H1 (cell line): ENCODE data around the gene SURF4. TPM values are rescaled to one million over a fixed set of nuclear protein-coding genes. Genes with fewer than 3 reads are reported as not detected.
A peak's percentile ranks its signal among the peaks of the same experiment; 100 is the strongest.

Source experiments
- CTCF ChIA-PET: fragments of 300-600 bp; sonication (Branson Sonifier 250); formaldehyde crosslinking; loops from one replicate; lab custom pipeline; 2021; ENCODE audit not compliant: partially characterized antibody; lab: Charles Lee
- POLR2A ChIA-PET: fragments of 300-600 bp; sonication (Branson Sonifier 250); formaldehyde crosslinking; loops from one replicate; lab custom pipeline; 2021; ENCODE audit warnings: inconsistent platforms; ENCODE audit not compliant: partially characterized antibody; lab: Charles Lee
- DNase-seq, 2 experiments: peaks; one replicate each; pipeline versions ENCODE4 v3.0.0 to v3.0.0-alpha.2; 2010 to 2022; ENCODE audit warnings: low spot score in 2 of 2, low read depth in 1 of 2, mixed read lengths in 1 of 2
- FAIRE-seq: peaks from 2 replicates; lab custom pipeline; 2011; peaks lifted over from hg19 to GRCh38; lab: Jason Lieb, UNC
- H2AFZ ChIP-seq: 2 replicates; pipeline ENCODE4 v1.8.1; 2012; ENCODE audit warnings: low read length, inconsistent platforms
- H2AK5ac ChIP-seq: 2 replicates; pipeline ENCODE4 v1.6.1; 2013; ENCODE audit warnings: low read depth, low read length
- H2BK120ac ChIP-seq: replicated peaks from 2 replicates; pipeline ENCODE3; 2013; ENCODE audit warnings: low read depth, low read length, inconsistent platforms
- H2BK12ac ChIP-seq: 2 replicates; pipeline ENCODE4 v1.6.1; 2013; ENCODE audit warnings: low read depth, low read length
- H2BK15ac ChIP-seq: 2 replicates; pipeline ENCODE4 v1.6.1; 2013; ENCODE audit warnings: low read length
- H2BK20ac ChIP-seq: 2 replicates; pipeline ENCODE4 v1.6.1; 2013; ENCODE audit warnings: low read length
- H2BK5ac ChIP-seq: 2 replicates; pipeline ENCODE4 v1.6.1; 2013; ENCODE audit warnings: low read depth, low read length
- H3K14ac ChIP-seq: 2 replicates; pipeline ENCODE4 v1.6.1; 2013; ENCODE audit warnings: inconsistent platforms; ENCODE audit not compliant: insufficient read length
- H3K18ac ChIP-seq: 2 replicates; pipeline ENCODE4 v1.6.1; 2013; ENCODE audit warnings: low read length; ENCODE audit errors: extremely low read depth
- H3K23ac ChIP-seq: 2 replicates; pipeline ENCODE4 v1.6.1; 2013; ENCODE audit warnings: inconsistent platforms; ENCODE audit not compliant: insufficient read length
- H3K23me2 ChIP-seq: 2 replicates; pipeline ENCODE4 v1.6.1; 2013; ENCODE audit warnings: low read depth, low read length
- H3K27ac ChIP-seq: 2 replicates; pipeline ENCODE4 v1.6.1; 2011; ENCODE audit warnings: low read depth, low read length, inconsistent platforms
- H3K27me3 ChIP-seq, 4 experiments: replicated peaks in 1 of 4; 1 replicate in 1 of 4; 2 replicates in 3 of 4; pipeline versions ENCODE4 v1.6.1 to v1.8.1; 2011 to 2013; ENCODE audit warnings: low read length in 3 of 4, mild to moderate bottlenecking in 3 of 4, inconsistent platforms in 2 of 4, mixed read lengths in 2 of 4, moderate library complexity in 1 of 4; ENCODE audit not compliant: control insufficient read depth in 3 of 4, insufficient read depth in 3 of 4; ENCODE audit errors: extremely low read depth in 1 of 4
- H3K36me3 ChIP-seq, 4 experiments: 2 replicates each; pipeline versions ENCODE4 v1.6.1 to v1.8.1; 2011 to 2013; ENCODE audit warnings: mild to moderate bottlenecking in 4 of 4, low read length in 3 of 4, moderate library complexity in 2 of 4, control low read depth in 1 of 4, inconsistent platforms in 1 of 4; ENCODE audit not compliant: insufficient read depth in 4 of 4, control insufficient read depth in 2 of 4
- H3K4ac ChIP-seq: replicated peaks from 2 replicates; pipeline ENCODE3; 2013; ENCODE audit warnings: low read length, low read depth, mixed read lengths, inconsistent platforms; ENCODE audit not compliant: insufficient read length
- H3K4me1 ChIP-seq, 4 experiments: replicated peaks in 1 of 4; 1 replicate in 1 of 4; 2 replicates in 3 of 4; pipeline versions ENCODE4 v1.6.1 to v1.8.1; 2011 to 2013; ENCODE audit warnings: low read length in 3 of 4, inconsistent platforms in 2 of 4, mixed read lengths in 1 of 4; ENCODE audit not compliant: insufficient read depth in 4 of 4, control insufficient read depth in 3 of 4
- H3K4me2 ChIP-seq, 2 experiments: 2 replicates each; pipeline versions ENCODE4 v1.6.1 to v1.8.1; 2011 to 2013; ENCODE audit warnings: low read depth in 2 of 2, low read length in 2 of 2, control low read depth in 1 of 2, inconsistent platforms in 1 of 2, mild to moderate bottlenecking in 1 of 2; ENCODE audit not compliant: insufficient read depth in 1 of 2
- H3K4me3 ChIP-seq, 4 experiments: fragments of 200-600, 300-600 bp in 1 of 4; sonication (generic), shearing (Covaris generic), sonication (Bioruptor Twin) in 1 of 4; 2 replicates each; pipeline versions ENCODE4 v1.5.1 to v1.8.1; 2011 to 2016; ENCODE audit warnings: low read length in 4 of 4, low read depth in 3 of 4, control low read depth in 2 of 4, inconsistent platforms in 2 of 4, mild to moderate bottlenecking in 2 of 4, mixed read lengths in 1 of 4, moderate library complexity in 1 of 4; ENCODE audit not compliant: insufficient read depth in 2 of 4; ENCODE audit errors: extremely low read depth in 1 of 4
- H3K56ac ChIP-seq: replicated peaks from 2 replicates; pipeline ENCODE3; 2013; ENCODE audit warnings: low read depth, mild to moderate bottlenecking, mixed read lengths, low read length, inconsistent platforms; ENCODE audit not compliant: insufficient read length
- H3K79me1 ChIP-seq: 2 replicates; pipeline ENCODE4 v1.6.1; 2013; ENCODE audit warnings: low read depth, low read length, control low read depth
- H3K79me2 ChIP-seq, 2 experiments: 2 replicates each; pipeline versions ENCODE4 v1.6.1 to v1.8.1; 2012 to 2013; ENCODE audit warnings: low read length in 2 of 2, mild to moderate bottlenecking in 2 of 2, inconsistent platforms in 1 of 2; ENCODE audit not compliant: insufficient read depth in 2 of 2, control insufficient read depth in 1 of 2
- H3K9ac ChIP-seq, 4 experiments: replicated peaks in 1 of 4; 1 replicate in 1 of 4; 2 replicates in 3 of 4; pipeline versions ENCODE4 v1.6.1 to v1.8.1; 2011 to 2013; ENCODE audit warnings: low read depth in 3 of 4, low read length in 3 of 4, control low read depth in 2 of 4, mild to moderate bottlenecking in 2 of 4, moderate library complexity in 2 of 4, inconsistent platforms in 1 of 4; ENCODE audit errors: extremely low read depth in 1 of 4
- H3K9me3 ChIP-seq, 2 experiments: 2 replicates each; pipeline versions ENCODE4 v1.6.1 to v1.8.1; 2012 to 2013; ENCODE audit warnings: mild to moderate bottlenecking in 2 of 2, moderate library complexity in 2 of 2, control low read depth in 1 of 2, inconsistent platforms in 1 of 2, low read depth in 1 of 2, low read length in 1 of 2, mixed read lengths in 1 of 2; ENCODE audit not compliant: insufficient read depth in 2 of 2
- H4K20me1 ChIP-seq, 2 experiments: replicated peaks in 1 of 2; 2 replicates each; pipeline versions ENCODE3 to v1.8.1; 2011 to 2013; ENCODE audit warnings: inconsistent platforms in 2 of 2, low read length in 2 of 2, mild to moderate bottlenecking in 1 of 2; ENCODE audit not compliant: insufficient read depth in 2 of 2, control insufficient read depth in 1 of 2
- H4K5ac ChIP-seq: 2 replicates; pipeline ENCODE4 v1.6.1; 2013; ENCODE audit warnings: low read length, low read depth, mixed read lengths, inconsistent platforms; ENCODE audit not compliant: insufficient read length
- H4K8ac ChIP-seq: 2 replicates; pipeline ENCODE4 v1.8.0; 2013; ENCODE audit warnings: mild to moderate bottlenecking, moderate library complexity, low read length, inconsistent platforms; ENCODE audit not compliant: insufficient read depth; ENCODE audit errors: extremely low read depth
- H4K91ac ChIP-seq: replicated peaks from 2 replicates; pipeline ENCODE3; 2013; ENCODE audit warnings: low read length, mixed read lengths, inconsistent platforms; ENCODE audit not compliant: insufficient read length
- CBX5 ChIP-seq: fragments of 300-800, 300-1000 bp; sonication (generic); IDR thresholded peaks from 2 replicates; pipeline ENCODE4 v1.7.1; 2016; ENCODE audit warnings: antibody characterized with exemption, low read length, low read depth
- CEBPB ChIP-seq: IDR thresholded peaks from 2 replicates; pipeline ENCODE4 v1.6.1; 2012; ENCODE audit warnings: low read depth, low read length
- CREB1 ChIP-seq: IDR thresholded peaks from 2 replicates; pipeline ENCODE4 v1.6.1; 2012; ENCODE audit warnings: inconsistent platforms
- EZH2 ChIP-seq: fragments of 200-600 bp; sonication (generic); IDR thresholded peaks from 2 replicates; pipeline ENCODE4 v1.7.1; 2012; ENCODE audit warnings: low read depth, mild to moderate bottlenecking, moderate library complexity, low read length, inconsistent platforms; ENCODE audit not compliant: severe bottlenecking
- SAP30 ChIP-seq: fragments of 300-600 bp; sonication (generic); IDR thresholded peaks from 2 replicates; pipeline ENCODE4 v1.7.1; 2012; ENCODE audit warnings: low read length, moderate library complexity, mild to moderate bottlenecking, inconsistent platforms; ENCODE audit not compliant: insufficient read depth, insufficient replicate concordance
- SIRT6 ChIP-seq: IDR thresholded peaks from one replicate; pipeline ENCODE4 v1.7.1; 2012; ENCODE audit warnings: low read length, inconsistent platforms
- YY1 ChIP-seq: IDR thresholded peaks from 2 replicates; pipeline ENCODE4 v1.6.1; 2011; ENCODE audit warnings: low read depth, mild to moderate bottlenecking, low read length
- WGBS, 2 experiments: shearing (Covaris generic) in 1 of 2; methylation state at CpG; one replicate each; pipeline versions ENCODE4 v1.1.6 to v1.1.7; 2013 to 2015; ENCODE audit warnings: low lambda C conversion rate in 2 of 2, mixed read lengths in 2 of 2, inconsistent platforms in 1 of 2, low coverage in 1 of 2, missing lambda C conversion rate in 1 of 2; ENCODE audit not compliant: insufficient replicate concordance in 2 of 2, insufficient coverage in 1 of 2, insufficient read length in 1 of 2; ENCODE audit errors: extremely low coverage in 1 of 2, missing lambda C conversion rate in 1 of 2; 5-methylcytosine and 5-hydroxymethylcytosine counted together
- polyA plus RNA-seq, 7 experiments: library from polyadenylated mRNA; depleted of rRNA in 3 of 7; stranded (reverse) in 5 of 7; unstranded in 2 of 7; fragments of >200 nt in 5 of 7; fragments of 200-250 nt in 2 of 7; gene quantifications; 1 replicate in 5 of 7; 2 replicates in 1 of 7; 4 replicates in 1 of 7; pipeline versions ENCODE4 v1.2.1 to v1.2.3, GENCODE V29; 2011 to 2013; ENCODE audit warnings: missing spikeins in 2 of 7, mixed read lengths in 2 of 7
- total RNA-seq: library from RNA; stranded (reverse); fragmentation: NEBNext Ultra II Directional; extraction: Animal tissue kit (Norgen Biotek cat#: 25700); gene quantifications from 2 replicates; pipeline ENCODE4 v1.2.1, GENCODE V29; 2021
- TF ChIP-seq, protein P1 (sequence below), 3 experiments: IDR thresholded peaks; 1 replicate in 2 of 3; 2 replicates in 1 of 3; pipeline versions ENCODE4 v1.5.1 to v1.6.1; 2011; ENCODE audit warnings: low read length in 3 of 3, mild to moderate bottlenecking in 3 of 3, inconsistent platforms in 2 of 3, low read depth in 1 of 3, moderate library complexity in 1 of 3; ENCODE audit not compliant: insufficient read depth in 1 of 3; ENCODE audit errors: control extremely low read depth in 1 of 3
- TF ChIP-seq, protein P2 (sequence below): IDR thresholded peaks from 2 replicates; pipeline ENCODE4 v1.6.1; 2012; ENCODE audit warnings: inconsistent platforms

SURF4 gene
- total and polyA plus RNA-seq, 2 of the 8 experiments (the other 6 are each of a cell fraction or from before 2014, with no cell fraction given), result 176 to 182 TPM

DNA sequence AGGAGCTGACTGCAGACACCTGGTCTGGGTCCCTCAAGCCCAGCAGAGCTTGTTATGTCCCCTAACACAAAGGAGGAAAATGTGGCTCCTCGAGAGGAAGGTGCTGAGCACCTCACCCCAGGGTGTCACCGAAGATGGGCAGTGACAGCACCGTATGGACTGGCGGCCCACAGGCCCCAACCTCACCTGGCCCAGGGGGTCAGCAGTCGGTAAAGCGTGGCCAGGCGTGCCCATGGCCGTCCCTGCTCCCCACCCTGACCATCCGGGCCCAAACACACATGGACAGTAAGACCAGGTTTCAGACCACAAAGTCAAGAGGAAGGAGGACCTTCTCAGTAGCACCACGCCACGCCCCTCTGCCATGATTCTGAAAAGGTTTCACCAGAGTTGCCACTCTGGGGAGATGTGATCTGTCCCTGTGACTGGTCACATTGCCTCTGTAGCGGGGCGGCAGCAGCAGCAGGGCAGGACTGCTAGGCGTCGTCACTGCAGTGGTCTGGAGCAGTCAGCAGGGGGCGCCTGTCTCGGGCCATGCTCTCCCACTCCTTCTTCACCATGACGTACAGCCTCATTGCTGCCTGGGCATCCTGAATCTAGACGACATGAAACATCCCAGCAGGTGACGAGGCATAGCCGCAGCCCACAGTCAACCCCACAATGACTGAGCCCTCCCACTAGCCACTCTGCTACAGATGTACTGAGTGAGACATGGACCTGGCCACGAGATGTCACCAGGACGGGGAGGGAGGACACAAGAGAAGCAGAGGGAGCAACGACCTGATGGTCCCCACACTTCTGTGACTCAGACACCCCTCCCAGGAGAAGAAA lies 30.8 kb upstream of the SURF4 start:
- Histone ChIP-seq H3K27me3 (no peaks in the 10 kb centered on the region), H3K18ac (no peak overlapping the region), H4K91ac (no peak overlapping the region), H3K4me2 (no peak overlapping the region), H3K14ac (no peak overlapping the region), H2BK12ac (no peak overlapping the region), H3K56ac (no peak overlapping the region), H3K79me1 (0 out of 2 replicates have a peak, but pooled peaks cover 3% of the 10 kb centered on the region), H3K23ac (no peak overlapping the region), H3K4me3 (no peak overlapping the region), H2AFZ (no peak overlapping the region), H2BK15ac (no peak overlapping the region), H3K79me2 (no peaks in the 10 kb centered on the region), H2BK5ac (0 out of 2 replicates have a peak overlapping the region, but pooled peaks have one; percentile 35), H3K9ac (no peak overlapping the region), H3K36me3 (peaks cover 17 to 48% (median 34%) of the 10 kb centered on the region in 4 experiments; a peak in 7 of 8 replicates), H2BK120ac (no peak overlapping the region), H3K4ac (no peak overlapping the region), H4K8ac (peak overlapping the region; percentile 4; the same call in 1 of the 2 replicates), H4K20me1 (peaks cover 15 to 20% of the 10 kb centered on the region in 2 experiments), H2AK5ac (no peak overlapping the region), H3K23me2 (no peaks in the 10 kb centered on the region), H3K27ac (no peak overlapping the region), H2BK20ac (no peak overlapping the region), H3K9me3 (no peaks in the 10 kb centered on the region), H4K5ac (no peak overlapping the region), H3K4me1 (no peaks in the 10 kb centered on the region)
- WGBS, 2 experiments, result 75% methylated on average over 21 of the region's 24 CpGs; no CpG with 5 or more reads in 1 of the 2 experiments
- FAIRE-seq (peak; percentile 32), DNase-seq (peak; percentile 49 to 89)
- CTCF ChIA-PET, result interaction anchor here (0.6 to 4.6 kb wide), 13 partner anchors 9 to 185 kb away, joined by 3 to 32 read pairs (median 4); partner anchors contain the start of genes SURF1 and SURF2
- POLR2A ChIA-PET, result interaction anchor here (5.6 kb wide), 1 partner anchor 9 kb away, joined by 31 read pairs; no protein-coding TSS in a partner anchor
- TF ChIP-seq YY1, result peak; percentile 7; the same call in 1 of the 2 replicates
- peak; percentile 70 for TF ChIP-seq CREB1
- TF ChIP-seq, protein P1, sequence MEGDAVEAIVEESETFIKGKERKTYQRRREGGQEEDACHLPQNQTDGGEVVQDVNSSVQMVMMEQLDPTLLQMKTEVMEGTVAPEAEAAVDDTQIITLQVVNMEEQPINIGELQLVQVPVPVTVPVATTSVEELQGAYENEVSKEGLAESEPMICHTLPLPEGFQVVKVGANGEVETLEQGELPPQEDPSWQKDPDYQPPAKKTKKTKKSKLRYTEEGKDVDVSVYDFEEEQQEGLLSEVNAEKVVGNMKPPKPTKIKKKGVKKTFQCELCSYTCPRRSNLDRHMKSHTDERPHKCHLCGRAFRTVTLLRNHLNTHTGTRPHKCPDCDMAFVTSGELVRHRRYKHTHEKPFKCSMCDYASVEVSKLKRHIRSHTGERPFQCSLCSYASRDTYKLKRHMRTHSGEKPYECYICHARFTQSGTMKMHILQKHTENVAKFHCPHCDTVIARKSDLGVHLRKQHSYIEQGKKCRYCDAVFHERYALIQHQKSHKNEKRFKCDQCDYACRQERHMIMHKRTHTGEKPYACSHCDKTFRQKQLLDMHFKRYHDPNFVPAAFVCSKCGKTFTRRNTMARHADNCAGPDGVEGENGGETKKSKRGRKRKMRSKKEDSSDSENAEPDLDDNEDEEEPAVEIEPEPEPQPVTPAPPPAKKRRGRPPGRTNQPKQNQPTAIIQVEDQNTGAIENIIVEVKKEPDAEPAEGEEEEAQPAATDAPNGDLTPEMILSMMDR (IDR thresholded peaks at IDR 0.05; ENCODE audit: control extremely low read depth in 1 of 3, insufficient read depth in 1 of 3, low read depth in 1 of 3, low read length in 3 of 3), result peak in 2 of 3 experiments; percentile 86 to 98; a peak in 3 of 4 replicates
- no peak for TF ChIP-seq CEBPB
- no peak for TF ChIP-seq SAP30
- TF ChIP-seq, protein P2, sequence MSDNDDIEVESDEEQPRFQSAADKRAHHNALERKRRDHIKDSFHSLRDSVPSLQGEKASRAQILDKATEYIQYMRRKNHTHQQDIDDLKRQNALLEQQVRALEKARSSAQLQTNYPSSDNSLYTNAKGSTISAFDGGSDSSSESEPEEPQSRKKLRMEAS, result peak; percentile 81
- no peak for TF ChIP-seq EZH2
- TF ChIP-seq SIRT6, result no peak
- no peak for TF ChIP-seq CBX5
